GM12891 (cell line): Measurements from ENCODE around the gene GIGYF2.

Experiments
- PAX5 ChIP-seq: IDR thresholded peaks from 2 replicates; pipeline ENCODE4 v1.6.1; 2011; ENCODE audit warnings: low read length, moderate library complexity, mild to moderate bottlenecking; ENCODE audit not compliant: insufficient read depth, severe bottlenecking
- POLR2A ChIP-seq: IDR thresholded peaks from 2 replicates; pipeline ENCODE4 v1.6.1; 2011; ENCODE audit warnings: low read depth, low read length, control low read depth
- POLR2AphosphoS5 ChIP-seq: IDR thresholded peaks from 2 replicates; pipeline ENCODE4 v1.6.1; 2011; ENCODE audit warnings: low read depth, low read length, control low read depth
- SPI1 ChIP-seq: IDR thresholded peaks from 2 replicates; pipeline ENCODE4 v1.6.1; 2011; ENCODE audit warnings: low read depth, low read length, control low read depth
- TAF1 ChIP-seq: IDR thresholded peaks from 2 replicates; pipeline ENCODE4 v1.6.1; 2011; ENCODE audit warnings: low read depth, low read length, control low read depth

DNA sequence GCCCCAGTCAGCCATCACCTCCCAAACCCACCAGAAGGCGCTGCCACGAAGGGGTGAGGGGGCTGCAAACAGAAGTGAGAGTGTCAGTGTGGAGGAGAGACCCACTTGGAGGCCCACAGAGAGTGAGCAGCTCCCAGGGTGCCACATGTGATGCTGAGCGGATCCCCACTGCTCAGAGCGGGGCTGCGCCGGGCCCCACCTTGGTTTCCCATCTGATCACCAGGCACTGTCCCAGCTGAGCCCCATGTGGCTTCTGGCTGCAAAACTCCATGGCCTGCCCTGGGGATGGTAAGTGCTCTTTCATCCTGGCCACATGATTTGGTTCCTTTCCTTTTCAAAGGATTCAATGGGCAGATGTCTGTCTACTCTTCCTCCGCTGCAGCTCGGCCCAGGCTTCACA, 196.7 kb downstream of the GIGYF2 start:
- TF ChIP-seq POLR2A (no peak), POLR2AphosphoS5 (no peak), TAF1 (no peak), SPI1 (no peak), PAX5 (no peak)
